Thoracic aorta (tissue), 2 donors: ENCODE measurements around the gene SUN5. TPM values are rescaled to one million over a fixed set of nuclear protein-coding genes. Genes with fewer than 3 reads are reported as not detected.
"Not testable (repeated sequence)": the region's sequence is repeated elsewhere in the genome, so short reads cannot be mapped to it uniquely, and the experiment has no call there.

Experiments
- ATAC-seq: fragments of 150-250 bp; one replicate; pipeline ENCODE4 v1.8.0; 2017; ENCODE audit warnings: low read depth; ENCODE audit not compliant: insufficient number of reproducible peaks, low FRiP score
- DNase-seq: peaks from one replicate; pipeline ENCODE4 v3.0.0-alpha.2; 2020; ENCODE audit warnings: low spot score
- H3K27ac ChIP-seq, 2 donors: fragments of 200-600 bp; sonication (generic); 1 replicate in 1 of 2; 2 replicates in 1 of 2; pipeline ENCODE4 v1.5.1; 2016; ENCODE audit warnings: mild to moderate bottlenecking in 2 of 2, moderate library complexity in 2 of 2
- H3K27me3 ChIP-seq: fragments of 200-600 bp; sonication (generic); replicated peaks from 2 replicates; pipeline ENCODE4 v1.6.0; 2016; ENCODE audit warnings: mild to moderate bottlenecking; ENCODE audit not compliant: insufficient read depth
- H3K36me3 ChIP-seq: fragments of 200-600 bp; sonication (generic); one replicate; pipeline ENCODE4 v1.5.1; 2016
- H3K4me1 ChIP-seq, 2 donors: fragments of 200-600 bp; sonication (generic); 1 replicate in 1 of 2; 2 replicates in 1 of 2; pipeline versions ENCODE4 v1.5.1 to v1.6.0; 2016; ENCODE audit warnings: low read depth in 2 of 2, mild to moderate bottlenecking in 1 of 2; ENCODE audit not compliant: control insufficient read depth in 1 of 2
- H3K4me3 ChIP-seq: fragments of 200-600 bp; sonication (generic); 2 replicates; pipeline ENCODE4 v1.5.1; 2016; ENCODE audit warnings: mild to moderate bottlenecking
- H3K9me3 ChIP-seq: fragments of 200-600 bp; sonication (generic); 2 replicates; pipeline ENCODE4 v1.5.1; 2016
- total RNA-seq, 2 donors: library from RNA; depleted of rRNA; stranded (reverse); fragments of >200 nt; gene quantifications; one replicate each; pipeline versions ENCODE4 v1.1.0 to v1.2.3, GENCODE V29; 2016
- TF ChIP-seq, protein P1 (sequence below): fragments of 200-600 bp; sonication (generic); IDR thresholded peaks from one replicate; pipeline ENCODE4 v1.5.1; 2019; ENCODE audit warnings: antibody characterized with exemption

SUN5 gene
- total RNA-seq, 2 donors from 2014 or later: not detected

DNA sequence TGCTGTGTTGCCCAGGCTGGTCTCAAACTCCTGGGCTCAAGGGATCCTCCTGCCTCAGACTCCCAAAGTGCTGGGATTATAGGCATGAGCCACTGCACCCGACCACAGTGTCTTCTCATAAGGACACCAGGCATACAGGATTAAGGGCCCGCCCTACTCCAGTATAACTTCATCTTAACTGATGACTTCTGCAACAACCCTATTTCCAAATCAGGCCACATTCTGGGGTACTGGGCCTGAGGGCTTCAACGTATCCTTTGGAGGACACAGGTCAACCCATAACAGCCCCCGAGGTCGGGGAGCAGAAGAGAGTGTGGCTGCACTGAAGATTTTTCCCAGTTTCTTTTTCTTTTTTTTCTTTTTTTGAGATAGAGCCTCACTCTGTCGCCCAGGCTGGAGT lies 39.7 kb downstream of the SUN5 start:
- H3K4me1 ChIP-seq: no peaks in the 10 kb centered on the region
- no peak for DNase-seq
- no peaks in the 10 kb centered on the region for H3K36me3 ChIP-seq
- no peaks in the 10 kb centered on the region for H3K27me3 ChIP-seq
- ATAC-seq: no peak
- H3K4me3 ChIP-seq: no peak overlapping the region
- TF ChIP-seq, protein P1, sequence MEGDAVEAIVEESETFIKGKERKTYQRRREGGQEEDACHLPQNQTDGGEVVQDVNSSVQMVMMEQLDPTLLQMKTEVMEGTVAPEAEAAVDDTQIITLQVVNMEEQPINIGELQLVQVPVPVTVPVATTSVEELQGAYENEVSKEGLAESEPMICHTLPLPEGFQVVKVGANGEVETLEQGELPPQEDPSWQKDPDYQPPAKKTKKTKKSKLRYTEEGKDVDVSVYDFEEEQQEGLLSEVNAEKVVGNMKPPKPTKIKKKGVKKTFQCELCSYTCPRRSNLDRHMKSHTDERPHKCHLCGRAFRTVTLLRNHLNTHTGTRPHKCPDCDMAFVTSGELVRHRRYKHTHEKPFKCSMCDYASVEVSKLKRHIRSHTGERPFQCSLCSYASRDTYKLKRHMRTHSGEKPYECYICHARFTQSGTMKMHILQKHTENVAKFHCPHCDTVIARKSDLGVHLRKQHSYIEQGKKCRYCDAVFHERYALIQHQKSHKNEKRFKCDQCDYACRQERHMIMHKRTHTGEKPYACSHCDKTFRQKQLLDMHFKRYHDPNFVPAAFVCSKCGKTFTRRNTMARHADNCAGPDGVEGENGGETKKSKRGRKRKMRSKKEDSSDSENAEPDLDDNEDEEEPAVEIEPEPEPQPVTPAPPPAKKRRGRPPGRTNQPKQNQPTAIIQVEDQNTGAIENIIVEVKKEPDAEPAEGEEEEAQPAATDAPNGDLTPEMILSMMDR: no peak
- no peak overlapping the region for H3K27ac ChIP-seq
- no peaks in the 10 kb centered on the region for H3K9me3 ChIP-seq

DNA sequence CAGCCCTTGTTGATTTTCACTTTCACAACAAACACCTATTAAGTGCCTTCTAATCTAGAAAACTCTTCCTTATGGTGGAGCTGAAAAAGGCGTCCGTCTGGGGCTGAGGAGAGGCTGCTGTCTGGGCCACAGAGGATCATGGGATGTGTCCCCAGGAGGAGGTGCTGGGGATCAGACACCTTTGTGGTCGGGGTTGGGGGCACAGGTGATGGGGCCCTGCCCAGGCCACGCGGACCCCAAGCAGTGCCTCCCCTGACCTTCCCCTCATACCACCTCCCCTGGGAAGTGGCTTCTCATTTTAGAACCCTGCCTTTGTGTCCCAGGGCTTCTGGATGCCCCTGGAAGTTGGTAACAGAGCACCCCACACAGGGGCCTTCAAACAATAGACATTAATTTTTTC lies 41.1 kb downstream of the SUN5 start:
- Histone ChIP-seq H3K4me1 (no peaks in the 10 kb centered on the region), H3K27ac (no peak overlapping the region), H3K27me3 (no peaks in the 10 kb centered on the region), H3K4me3 (no peak overlapping the region), H3K36me3 (no peaks in the 10 kb centered on the region), H3K9me3 (no peaks in the 10 kb centered on the region)
- no peak for DNase-seq
- TF ChIP-seq, protein P1: no peak
- ATAC-seq: no peak

DNA sequence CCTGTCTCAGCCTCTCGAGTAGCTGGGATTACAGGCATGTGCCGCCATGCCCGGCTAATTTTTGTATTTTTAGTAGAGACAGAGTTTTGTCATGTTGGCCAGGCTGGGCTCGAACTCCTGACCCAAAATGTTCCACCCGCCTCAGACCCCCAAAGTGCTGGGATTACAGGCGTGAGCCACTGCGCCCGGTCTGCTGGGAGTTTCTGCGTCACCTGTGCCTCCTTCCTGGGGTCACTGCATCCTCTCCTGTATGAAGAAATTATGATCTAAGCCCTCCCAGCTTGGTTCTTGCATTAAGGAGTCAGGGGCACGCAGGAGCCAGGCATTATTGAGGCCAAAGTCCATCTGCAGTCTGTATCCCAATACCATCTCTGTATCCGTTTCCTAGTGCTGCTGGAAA lies 41.6 kb downstream of the SUN5 start:
- not testable (repeated sequence) for H3K27ac ChIP-seq, H3K9me3 ChIP-seq, ATAC-seq, H3K4me3 ChIP-seq, DNase-seq, H3K4me1 ChIP-seq, H3K36me3 ChIP-seq, H3K27me3 ChIP-seq

DNA sequence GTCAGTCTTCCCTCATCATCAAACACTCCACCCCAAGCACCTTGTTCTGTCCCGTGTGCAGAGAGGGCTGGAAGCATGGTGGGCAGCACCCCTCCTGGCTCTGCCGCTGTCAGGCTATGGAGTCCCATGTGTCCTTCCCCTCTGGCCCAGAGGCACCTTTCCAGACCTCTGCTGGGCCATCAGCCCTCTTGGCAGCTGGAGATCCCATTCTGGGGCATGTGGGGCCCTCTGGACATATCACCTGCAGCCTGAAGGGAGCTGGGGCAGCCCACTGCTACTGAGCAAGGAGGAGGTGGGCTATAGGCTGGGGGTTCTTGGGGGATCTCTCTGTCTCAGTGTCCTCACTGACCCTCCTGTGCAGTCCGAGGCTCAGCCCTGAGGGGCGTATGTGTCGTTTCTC lies 42.2 kb downstream of the SUN5 start:
- ATAC-seq (no peak), DNase-seq (no peak)
- Histone ChIP-seq H3K36me3 (no peaks in the 10 kb centered on the region), H3K27ac (no peak overlapping the region), H3K4me1 (no peaks in the 10 kb centered on the region), H3K4me3 (no peak overlapping the region), H3K9me3 (peaks cover 4% of the 10 kb centered on the region), H3K27me3 (no peaks in the 10 kb centered on the region)
- TF ChIP-seq, protein P1: no peak

DNA sequence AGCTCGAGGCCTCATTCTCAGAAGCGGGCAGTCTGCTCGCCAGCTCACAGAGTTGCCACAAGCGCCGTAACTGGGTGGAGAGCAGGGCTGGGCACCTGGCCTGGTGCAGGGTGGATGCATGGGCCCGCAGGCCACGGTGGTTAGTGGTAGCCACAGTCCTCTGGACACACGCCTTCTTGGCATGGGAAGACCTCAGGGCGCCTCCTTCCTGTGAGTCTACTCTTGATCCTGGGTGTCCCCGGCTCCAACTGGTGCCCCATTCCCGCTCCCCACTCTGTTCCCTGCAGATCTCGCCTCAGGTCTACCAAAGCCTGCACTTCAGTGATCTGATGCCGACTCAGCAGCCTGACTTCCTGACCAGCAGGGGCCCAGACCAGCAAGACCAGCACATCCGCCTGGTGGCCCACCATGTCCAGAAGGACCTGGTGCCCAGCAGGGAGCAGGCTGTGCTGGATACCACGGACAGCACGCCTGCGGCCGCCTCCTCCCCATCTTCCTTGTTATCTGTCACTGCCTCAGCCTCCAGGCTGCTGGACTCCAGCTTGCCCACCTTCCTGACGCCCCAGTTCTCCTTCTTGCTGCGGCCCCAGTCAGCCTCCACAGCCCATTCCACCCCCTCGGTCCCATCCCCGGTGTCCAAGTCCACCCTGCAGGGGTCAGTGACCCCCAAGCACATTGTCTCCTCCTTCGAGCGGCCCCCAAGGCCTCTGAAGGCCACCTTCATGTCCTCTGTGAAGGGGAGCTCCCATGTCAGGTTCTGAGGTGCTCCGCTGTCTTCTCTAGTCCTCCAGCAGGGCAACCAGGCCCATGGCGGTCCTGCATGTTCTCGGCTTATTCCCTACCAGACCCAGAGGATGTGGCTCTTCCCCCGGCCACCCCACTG lies 43.1 kb downstream of the SUN5 start:
- H3K36me3 ChIP-seq: no peaks in the 10 kb centered on the region
- no peaks in the 10 kb centered on the region for H3K4me1 ChIP-seq
- TF ChIP-seq, protein P1: no peak
- no peak overlapping the region for H3K27ac ChIP-seq
- H3K4me3 ChIP-seq: no peak overlapping the region
- no peak for DNase-seq
- no peaks in the 10 kb centered on the region for H3K27me3 ChIP-seq
- peaks cover 9% of the 10 kb centered on the region for H3K9me3 ChIP-seq
- no peak for ATAC-seq

DNA sequence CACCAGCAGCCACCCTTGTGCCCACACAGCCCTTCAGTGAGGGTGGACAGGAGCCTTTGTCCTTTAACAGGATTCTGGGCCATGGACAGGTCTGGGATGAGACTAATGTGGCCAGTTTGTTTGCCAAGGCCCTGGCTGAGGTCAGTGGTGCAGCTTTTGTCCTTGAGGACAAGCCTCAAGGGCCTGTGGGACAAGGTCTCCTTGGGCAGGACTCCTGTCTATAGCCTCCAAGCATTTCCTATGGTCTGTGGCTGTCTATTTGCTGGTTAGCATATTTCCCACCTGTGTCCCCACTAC lies 44.1 kb downstream of the SUN5 start:
- no peak for ATAC-seq

More for the DNA sequence above, 44.1 kb downstream of the SUN5 start:
- no peak overlapping the region for H3K4me3 ChIP-seq
- no peak for DNase-seq
- no peak overlapping the region for H3K27ac ChIP-seq
- H3K27me3 ChIP-seq: no peaks in the 10 kb centered on the region
- no peaks in the 10 kb centered on the region for H3K4me1 ChIP-seq
- TF ChIP-seq, protein P1: no peak
- H3K36me3 ChIP-seq: no peaks in the 10 kb centered on the region
- H3K9me3 ChIP-seq: peaks cover 9% of the 10 kb centered on the region
